B cell (primary cell): Measurements from ENCODE around the gene CFL1. TPM values are rescaled to one million over a fixed set of nuclear protein-coding genes. Genes with fewer than 3 reads are reported as not detected.

ENCODE experiments used
- ATAC-seq: fragments of 200-7000 bp; cut with Tn5 transposase; one replicate; pipeline ENCODE4 v1.10.0; 2021; ENCODE audit warnings: low read depth, mild to moderate bottlenecking, moderate number of reproducible peaks, moderate library complexity
- CTCF ChIA-PET: fragments of 350-600 bp; sonication (Branson Sonifier 250); formaldehyde crosslinking; loops from one replicate; lab custom pipeline; 2021; ENCODE audit warnings: antibody characterized with exemption, inconsistent platforms; lab: Charles Lee
- POLR2A ChIA-PET: fragments of 350-600 bp; sonication (Branson Sonifier 250); formaldehyde crosslinking; loops from one replicate; lab custom pipeline; 2021; ENCODE audit warnings: antibody characterized with exemption; lab: Charles Lee
- DNase-seq: peaks from one replicate; pipeline ENCODE4 v3.0.0; 2013
- H2AFZ ChIP-seq: 2 replicates; pipeline ENCODE4 v1.6.1; 2012; ENCODE audit warnings: mild to moderate bottlenecking, low read depth, low read length; ENCODE audit not compliant: insufficient read depth, poor library complexity, severe bottlenecking
- H3K27ac ChIP-seq, 2 donors: 1 replicate in 1 of 2; 2 replicates in 1 of 2; pipeline ENCODE4 v1.5.1; 2012 to 2013; ENCODE audit warnings: low read length in 2 of 2, mild to moderate bottlenecking in 2 of 2, moderate library complexity in 1 of 2
- H3K27me3 ChIP-seq, 4 experiments: fragments of 200-600 bp in 1 of 4; sonication (generic) in 1 of 4; replicated peaks in 1 of 4; 1 replicate in 2 of 4; 2 replicates in 2 of 4; pipeline versions ENCODE4 v1.6.1 to v1.7.0; 2013 to 2016; ENCODE audit warnings: low read length in 3 of 4, mild to moderate bottlenecking in 2 of 4, mixed read lengths in 1 of 4, moderate library complexity in 1 of 4; ENCODE audit not compliant: insufficient read depth in 4 of 4, control insufficient read depth in 3 of 4; ENCODE audit errors: control extremely low read depth in 1 of 4
- H3K36me3 ChIP-seq, 2 experiments: replicated peaks in 1 of 2; 1 replicate in 1 of 2; 2 replicates in 1 of 2; pipeline versions ENCODE4 v1.6.1 to v1.7.1; 2013; ENCODE audit warnings: low read length in 1 of 2; ENCODE audit not compliant: insufficient read depth in 2 of 2, control insufficient read depth in 1 of 2; ENCODE audit errors: control extremely low read depth in 1 of 2, extremely low read depth in 1 of 2
- H3K4me1 ChIP-seq, 2 donors: fragments of 200-600 bp in 1 of 2; sonication (generic) in 1 of 2; 1 replicate in 1 of 2; 2 replicates in 1 of 2; pipeline versions ENCODE4 v1.5.1 to v1.6.1; 2013 to 2017; ENCODE audit warnings: low read length in 2 of 2; ENCODE audit not compliant: control insufficient read depth in 2 of 2, insufficient read depth in 2 of 2
- H3K4me2 ChIP-seq: replicated peaks from 2 replicates; pipeline ENCODE3; 2012; ENCODE audit warnings: mild to moderate bottlenecking, low read depth, low read length; ENCODE audit not compliant: poor library complexity, severe bottlenecking
- H3K4me3 ChIP-seq, 5 experiments: fragments of 200-600 bp in 1 of 5; sonication (generic) in 1 of 5; 1 replicate in 3 of 5; 2 replicates in 2 of 5; pipeline versions ENCODE4 v1.5.1 to v1.7.0; 2011 to 2016; ENCODE audit warnings: low read length in 4 of 5, mild to moderate bottlenecking in 4 of 5, low read depth in 2 of 5, control low read depth in 1 of 5, moderate library complexity in 1 of 5; ENCODE audit not compliant: insufficient read depth in 1 of 5; ENCODE audit errors: control extremely low read depth in 1 of 5, extremely low read depth in 1 of 5
- H3K79me2 ChIP-seq: fragments of 200-600 bp; sonication (generic); one replicate; pipeline ENCODE4 v1.6.0; 2016; ENCODE audit warnings: low read length; ENCODE audit not compliant: control insufficient read depth, insufficient read depth
- H3K9ac ChIP-seq: fragments of 200-600 bp; sonication (generic); 2 replicates; pipeline ENCODE4 v1.6.1; 2017; ENCODE audit warnings: mild to moderate bottlenecking, low read length, moderate library complexity
- H3K9me3 ChIP-seq, 3 donors: one replicate each; pipeline versions ENCODE4 v1.6.1 to v1.7.1; 2013; ENCODE audit warnings: low read length in 2 of 3; ENCODE audit not compliant: control insufficient read depth in 2 of 3, insufficient read depth in 1 of 3; ENCODE audit errors: control extremely low read depth in 1 of 3
- H4K20me1 ChIP-seq: 2 replicates; pipeline ENCODE4 v1.6.0; 2012; ENCODE audit warnings: mild to moderate bottlenecking, low read length; ENCODE audit not compliant: insufficient read depth, control insufficient read depth, poor library complexity, severe bottlenecking
- H3K27ac Mint-ChIP-seq: one replicate; pipeline ENCODE4 v1.8.0; 2021; ENCODE audit warnings: mixed read lengths
- H3K27me3 Mint-ChIP-seq: one replicate; pipeline ENCODE4 v1.8.0; 2021; ENCODE audit warnings: mixed read lengths
- H3K4me1 Mint-ChIP-seq: one replicate; pipeline ENCODE4 v1.8.0; 2021; ENCODE audit warnings: mixed read lengths
- H3K4me3 Mint-ChIP-seq: one replicate; pipeline ENCODE4 v1.8.0; 2021; ENCODE audit warnings: mixed read lengths
- H3K9me3 Mint-ChIP-seq: one replicate; pipeline ENCODE4 v1.8.0; 2022; ENCODE audit warnings: mixed read lengths; ENCODE audit not compliant: insufficient read depth
- CTCF ChIP-seq: fragments of 200-600 bp; IDR thresholded peaks from one replicate; pipeline ENCODE4 v1.8.0; 2022; ENCODE audit warnings: antibody characterized with exemption, mild to moderate bottlenecking
- EZH2 ChIP-seq: IDR thresholded peaks from 2 replicates; pipeline ENCODE4 v1.6.1; 2012; ENCODE audit warnings: borderline replicate concordance, low read depth, mild to moderate bottlenecking, moderate library complexity, low read length; ENCODE audit not compliant: insufficient read depth, poor library complexity, severe bottlenecking
- WGBS: methylation state at CpG from one replicate; pipeline ENCODE4 v1.1.5; 2013; ENCODE audit warnings: missing lambda C conversion rate; ENCODE audit not compliant: insufficient coverage; 5-methylcytosine and 5-hydroxymethylcytosine counted together
- intact Hi-C: fragments of 100-400 bp; cut with micrococcal nuclease; formaldehyde crosslinking; loops from one replicate; pipeline ENCODE4 v1.10.0; 2022
- polyA plus RNA-seq: library from polyadenylated mRNA; depleted of rRNA; stranded (reverse); fragments of >200 nt; gene quantifications from 2 replicates; pipeline ENCODE4 v1.2.3, GENCODE V29; 2012
- total RNA-seq, 2 donors: library from RNA; stranded (reverse); fragments of 120-200 nt in 1 of 2; gene quantifications; 1 replicate in 1 of 2; 2 replicates in 1 of 2; pipeline versions ENCODE4 v1.2.3 to v1.2.4, GENCODE V29; 2013 to 2022

Gene CFL1
- total and polyA plus RNA-seq, 2 donors (not counting 1 experiment from before 2014, with no cell fraction given) = 455 to 990 TPM

GRCh38 chr11:65883786-65884715, 26.1 kb upstream of the CFL1 start:
- POLR2A ChIA-PET = interaction anchor here (0.6 to 3.3 kb wide), 7 partner anchors 10 to 256 kb away, joined by 3 to 13 read pairs (median 6); partner anchors contain the start of genes C11orf68, CFL1, KAT5 and MUS81
- Mint-ChIP-seq H3K27me3 (no peaks in the 10 kb centered on the region), H3K9me3 (no peaks in the 10 kb centered on the region), H3K4me3 (no peak overlapping the region), H3K4me1 (peaks cover 50% of the 10 kb centered on the region), H3K27ac (peak overlapping the region; percentile 83)
- Histone ChIP-seq H3K9ac (no peak overlapping the region), H3K79me2 (peaks cover 24% of the 10 kb centered on the region), H4K20me1 (peaks cover 5% of the 10 kb centered on the region), H3K4me2 (no peak overlapping the region), H3K9me3 (no peaks in the 10 kb centered on the region), H3K36me3 (peaks cover 0 to 31% of the 10 kb centered on the region in 2 experiments), H3K4me3 (no peak overlapping the region), H3K4me1 (peaks cover 18 to 44% of the 10 kb centered on the region in 2 donors), H3K27ac (no peak overlapping the region), H2AFZ (no peak overlapping the region), H3K27me3 (no peaks in the 10 kb centered on the region)
- no peak for TF ChIP-seq EZH2
- no peak for TF ChIP-seq CTCF
- CTCF ChIA-PET = interaction anchor here (0.6 to 15.5 kb wide), 42 partner anchors 10 to 322 kb away, joined by 3 to 244 read pairs (median 9); partner anchors contain the start of genes AP5B1, BANF1, C11orf68 and CFL1
- DNase-seq = no peak
- WGBS = 92% methylated on average over 26 of the region's 28 CpGs
- ATAC-seq = no peak
- intact Hi-C loops = loop anchor here (1.0 kb wide), 4 partner anchors 24 to 178 kb away; partner anchors contain the start of gene MUS81
